Measurements from ENCODE around the gene MAF.

MAF gene

DNA sequence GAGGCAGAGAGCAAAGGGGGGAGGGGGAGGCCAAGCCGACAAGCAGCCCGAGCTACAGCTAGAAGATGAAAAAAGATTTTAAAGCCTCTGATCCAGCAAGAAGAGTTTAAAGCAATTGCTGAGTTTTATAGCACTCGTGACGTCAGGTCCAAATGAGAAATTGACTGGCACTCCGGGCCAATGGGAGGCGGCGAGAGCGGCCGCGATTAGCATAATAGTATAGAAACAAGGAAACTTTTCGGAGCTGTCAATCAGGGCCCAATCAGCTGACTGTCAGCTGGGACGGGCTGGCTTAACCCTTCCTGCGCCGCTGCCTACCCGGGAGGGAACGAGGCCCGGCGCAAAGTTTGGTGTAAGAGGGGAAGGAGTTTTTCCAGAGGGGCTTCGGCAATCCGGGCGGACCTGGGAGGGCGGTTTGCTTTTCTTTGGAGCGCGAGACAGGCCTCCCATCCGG is at the start of gene MAF:
TSS of gene MAF (minus strand) at position 100 of the 454 bp plus-strand sequence. CDS start 835 bp downstream, outside the sequence.
- DNase-seq (ENCODE audit: low read depth, low spot score): peak; percentile 84

- no peak for DNase-seq (ENCODE audit: low read depth, low spot score)
Observed at GRCh38 chr16:79648826-79649225, 48.3 kb upstream of the MAF start.

DNA sequence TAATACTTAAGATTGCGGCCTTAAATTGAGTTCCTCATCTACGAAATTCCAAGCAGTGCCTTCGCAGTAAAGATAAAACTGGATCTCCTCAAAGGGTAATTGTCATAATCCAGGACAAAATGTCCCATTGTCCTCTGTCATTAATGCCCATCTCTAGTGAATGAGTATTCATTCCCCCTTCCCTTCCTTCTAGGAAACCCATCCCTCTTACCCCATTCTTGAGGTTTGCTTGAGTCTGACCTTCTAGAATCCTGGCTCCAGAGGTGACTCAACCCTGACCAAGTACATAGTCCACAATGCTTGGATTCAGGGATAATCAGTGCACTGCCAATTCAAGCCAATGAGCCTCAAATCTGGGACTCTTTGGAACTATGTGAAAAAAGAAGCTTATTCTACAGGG is 47.0 kb upstream of the MAF start:
- no peak for DNase-seq (ENCODE audit: low read depth, low spot score)

DNA sequence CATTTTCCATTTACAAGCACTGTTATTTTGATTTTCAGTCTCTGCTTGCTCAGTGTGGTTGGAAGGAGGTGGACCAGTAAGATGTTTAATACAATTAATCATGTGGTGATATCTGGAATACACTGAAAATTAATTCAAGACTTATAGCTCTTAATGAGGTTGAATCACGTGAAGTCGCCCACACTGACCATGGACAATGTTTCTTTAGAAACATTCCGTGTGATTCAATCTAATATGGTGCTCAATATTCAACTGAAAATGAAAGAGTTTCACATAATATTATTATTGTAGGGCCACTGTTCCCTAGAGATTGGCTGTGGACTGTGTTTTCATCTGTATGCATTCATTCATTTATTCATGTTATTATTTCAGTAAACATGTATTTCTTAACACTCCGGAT is 45.2 kb upstream of the MAF start:
- DNase-seq (ENCODE audit: low read depth, low spot score): no peak

DNA sequence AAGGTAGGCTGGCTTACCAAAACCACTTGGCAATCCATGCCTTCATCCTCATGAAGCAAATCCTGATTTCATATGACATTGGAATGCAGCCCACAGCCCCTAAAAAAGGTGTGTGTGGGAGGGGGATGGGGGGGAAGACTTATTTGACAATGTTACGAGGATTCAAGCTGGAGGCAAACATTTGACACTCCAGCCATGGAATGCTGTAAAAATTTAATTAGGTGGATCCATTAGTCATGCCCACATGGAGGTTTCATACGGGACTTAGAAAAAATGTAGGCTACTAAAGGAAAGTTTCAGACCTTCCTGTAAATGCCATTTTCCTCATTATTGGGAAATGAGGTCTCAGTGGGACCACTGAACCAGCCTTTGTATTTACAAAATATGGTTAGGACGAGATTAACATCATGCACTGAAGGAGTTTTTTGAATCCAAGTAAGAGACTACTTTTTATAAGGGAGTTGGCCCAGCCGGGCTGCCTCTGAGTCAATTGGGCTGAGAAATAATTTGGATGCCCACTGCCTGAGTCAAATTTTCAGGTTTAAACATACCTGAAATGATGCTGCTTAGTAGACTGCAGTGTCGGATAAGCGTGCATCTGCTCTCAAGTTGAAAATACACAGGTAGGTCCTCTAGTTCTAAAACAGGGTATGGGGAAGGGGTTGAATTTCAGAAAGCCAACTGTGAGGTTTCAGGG is 44.6 kb upstream of the MAF start:
- no peak for DNase-seq (ENCODE audit: low read depth, low spot score)

DNA sequence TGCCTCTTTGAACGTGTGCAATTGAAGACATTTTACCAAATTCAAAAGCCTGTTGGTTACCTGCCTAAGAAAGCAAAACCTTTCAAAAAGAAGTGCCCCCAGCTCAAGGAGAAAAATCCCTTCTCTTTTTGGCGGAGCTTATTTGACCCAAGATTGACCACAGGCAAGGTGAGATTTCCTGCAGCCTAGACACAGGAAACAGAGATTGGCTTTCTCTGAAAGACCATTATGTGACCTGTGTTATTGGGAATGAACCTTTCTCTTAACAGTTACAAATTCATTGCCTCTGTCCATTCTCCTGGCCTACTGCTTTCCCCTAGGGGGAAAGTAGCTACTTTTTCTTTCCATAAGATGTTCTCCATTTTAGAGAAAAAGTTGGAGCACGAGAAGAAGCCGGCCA is 42.1 kb upstream of the MAF start:
- DNase-seq (ENCODE audit: low read depth, low spot score): no peak

GRCh38 chr16:79640513-79641360 is 40.2 kb upstream of the MAF start:
- DNase-seq (ENCODE audit: low read depth, low spot score): no peak

GRCh38 chr16:79639576-79640311 is 39.2 kb upstream of the MAF start:
- DNase-seq (ENCODE audit: low read depth, low spot score): no peak

- DNase-seq (ENCODE audit: low read depth, low spot score): no peak
Observed at GRCh38 chr16:79638386-79638785, 37.8 kb upstream of the MAF start.

DNA sequence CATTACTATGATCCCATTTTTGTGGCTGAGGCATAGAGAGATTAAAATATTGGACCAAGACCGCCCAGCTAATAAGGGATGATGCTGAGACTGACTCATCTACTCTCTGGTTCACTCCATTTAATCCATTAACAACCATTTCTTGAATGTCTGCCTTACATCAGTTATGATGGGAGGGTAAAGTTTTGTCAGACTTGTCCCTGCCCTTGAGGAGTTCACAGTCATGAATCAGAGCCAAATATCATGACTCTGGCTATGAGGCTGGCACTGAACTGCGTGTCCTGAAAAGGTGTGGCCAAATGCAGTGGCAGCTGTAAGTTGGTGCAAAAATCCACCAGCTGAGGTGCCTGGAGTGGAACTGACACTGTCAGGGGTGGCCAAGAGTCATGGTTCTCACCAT is 35.0 kb upstream of the MAF start:
- DNase-seq (ENCODE audit: low read depth, low spot score): no peak

- DNase-seq (ENCODE audit: low read depth, low spot score): no peak
Observed at GRCh38 chr16:79634298-79634697, 33.8 kb upstream of the MAF start.

DNA sequence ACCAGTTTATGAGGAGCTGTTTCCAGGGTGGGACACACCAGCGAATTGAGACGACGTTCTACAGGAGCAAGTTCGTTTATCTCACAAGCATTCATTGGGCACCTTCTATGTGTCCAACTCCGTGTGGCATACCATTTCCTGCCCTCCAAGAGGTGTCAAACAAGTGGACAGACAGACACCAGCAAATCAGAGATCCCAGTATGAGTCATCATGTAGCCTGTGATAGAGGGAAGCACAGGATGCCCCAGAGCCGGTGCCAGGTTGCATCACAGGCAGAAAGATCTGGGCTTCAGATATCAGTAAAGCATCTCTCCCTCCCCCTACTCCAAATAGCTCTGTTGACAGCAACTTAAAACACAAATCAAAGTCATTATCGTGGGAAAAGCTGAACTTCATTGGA is 31.8 kb upstream of the MAF start:
- no peak for DNase-seq (ENCODE audit: low read depth, low spot score)

DNA sequence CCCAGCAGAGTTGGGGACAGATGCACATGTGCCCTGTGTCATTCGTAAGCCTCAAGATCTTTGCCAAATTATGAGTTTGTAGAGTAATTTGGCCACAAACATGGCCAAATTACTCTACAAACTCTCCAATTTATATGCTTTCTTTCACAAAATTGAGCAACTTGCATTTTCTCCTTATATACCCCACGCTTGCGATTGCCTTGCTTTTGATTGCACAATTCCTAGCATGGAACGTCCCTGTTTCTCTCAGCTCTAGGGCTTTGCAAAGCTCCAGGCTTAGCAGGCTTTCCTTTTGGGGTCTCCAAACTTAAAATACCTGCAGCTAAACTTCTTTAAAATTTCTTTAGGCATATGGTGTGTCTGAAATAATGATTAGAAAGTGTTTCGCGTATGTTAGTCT is 28.5 kb upstream of the MAF start:
- no peak for DNase-seq (ENCODE audit: low read depth, low spot score)

GRCh38 chr16:79628501-79628975 is 28.0 kb upstream of the MAF start:
- DNase-seq (ENCODE audit: low read depth, low spot score): peak; percentile 39

- no peak for DNase-seq (ENCODE audit: low read depth, low spot score)
Observed at GRCh38 chr16:79627092-79627491, 26.6 kb upstream of the MAF start.

DNA sequence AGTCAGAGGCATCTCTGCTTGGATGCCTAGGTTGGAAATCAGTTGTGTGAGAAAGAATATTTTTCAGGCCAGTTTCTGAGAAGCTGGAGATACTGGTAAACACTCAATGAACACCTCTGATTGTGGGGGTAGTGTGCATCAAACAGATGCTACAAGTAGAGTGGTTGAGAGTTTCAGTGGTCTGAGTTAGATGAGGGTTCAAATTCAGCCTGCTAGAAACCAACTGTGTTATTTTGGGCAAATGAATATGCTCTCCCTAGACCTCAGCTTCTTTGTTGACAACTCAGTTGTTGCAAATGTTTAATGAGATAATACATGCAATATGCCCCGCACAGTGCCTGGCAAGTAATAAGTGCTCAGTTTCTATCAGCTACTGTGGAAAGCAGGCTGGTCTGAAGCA is 25.2 kb upstream of the MAF start:
- no peak for DNase-seq (ENCODE audit: low read depth, low spot score)

DNA sequence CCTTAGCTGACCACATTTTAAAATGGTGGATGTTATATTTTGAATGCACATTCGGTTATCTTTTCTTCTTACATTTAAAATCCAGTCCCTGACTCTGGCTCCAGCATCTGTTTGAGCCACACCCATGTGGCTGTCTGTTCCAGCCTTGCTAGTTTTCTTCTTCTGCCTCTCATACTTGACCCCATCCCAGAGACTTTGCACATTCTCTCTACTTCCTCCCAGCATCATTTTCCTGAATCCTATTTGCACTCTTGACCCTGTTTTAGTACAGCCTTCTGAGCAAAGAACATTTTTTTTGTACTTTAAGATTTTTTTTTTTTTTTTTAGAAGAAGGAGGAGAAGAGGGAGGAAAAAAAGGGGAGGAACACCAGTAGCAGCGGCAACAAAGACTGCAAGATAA is 23.3 kb upstream of the MAF start:
- no peak for DNase-seq (ENCODE audit: low read depth, low spot score)

- DNase-seq (ENCODE audit: low read depth, low spot score): no peak
Observed at GRCh38 chr16:79623062-79623461, 22.5 kb upstream of the MAF start.

- DNase-seq (ENCODE audit: low read depth, low spot score): no peak
Observed at GRCh38 chr16:79621027-79621426, 20.5 kb upstream of the MAF start.

DNA sequence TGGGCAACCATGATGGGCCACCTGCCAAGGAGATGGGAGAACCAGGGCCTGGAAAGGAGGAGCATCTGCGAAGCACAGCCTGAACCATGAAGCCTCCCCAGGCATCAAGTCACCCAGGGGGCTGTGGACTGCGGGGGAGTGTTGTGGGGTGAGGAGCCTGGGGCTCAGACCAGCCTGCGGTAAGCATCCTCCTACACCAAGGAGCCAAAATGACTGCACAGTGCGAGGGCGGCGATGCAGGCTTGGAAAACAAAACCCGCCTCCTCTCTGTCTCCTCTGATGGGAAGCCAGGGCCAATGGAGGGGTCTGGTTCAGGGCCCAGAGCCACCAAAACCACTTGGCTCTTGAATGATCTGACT is 18.1 kb upstream of the MAF start:
- DNase-seq (ENCODE audit: low read depth, low spot score): no peak

- no peak for DNase-seq (ENCODE audit: low read depth, low spot score)
Observed at GRCh38 chr16:79618041-79618691, 17.6 kb upstream of the MAF start.

DNA sequence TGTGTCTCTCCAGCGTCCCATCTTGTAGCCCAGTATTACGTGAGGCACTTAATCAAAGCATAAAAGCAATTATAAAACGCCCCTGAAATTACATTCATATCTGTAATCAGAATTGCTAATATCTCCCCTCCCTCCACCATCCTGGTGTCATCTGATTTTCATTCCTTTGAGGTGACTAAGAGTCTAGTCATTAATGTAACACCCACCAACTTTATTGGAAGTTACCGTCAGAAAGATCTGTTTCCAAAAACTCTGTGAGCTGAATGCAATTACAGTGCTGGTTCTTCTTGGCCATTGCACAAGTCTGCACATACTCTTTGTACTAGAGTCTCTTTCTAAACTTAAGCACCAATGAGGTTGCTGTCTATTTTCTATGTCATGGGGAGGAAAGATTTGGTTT is 12.5 kb upstream of the MAF start:
- DNase-seq (ENCODE audit: low read depth, low spot score): no peak
